Ovary (tissue), 9 donors: Measurements from ENCODE around the gene GRB7. TPM values are rescaled to one million over a fixed set of nuclear protein-coding genes. Genes with fewer than 3 reads are reported as not detected.
A peak's percentile ranks its signal among the peaks of the same experiment; 100 is the strongest.
"Not testable (repeated sequence)": the region's sequence is repeated elsewhere in the genome, so short reads cannot be mapped to it uniquely, and the experiment has no call there.

Experiments used
- DNase-seq, 5 donors: peaks; one replicate each; pipeline ENCODE4 v3.0.0-alpha.2; 2019 to 2020
- H3K27ac ChIP-seq, 2 donors: fragments of 200-600 bp; one replicate each; pipeline versions ENCODE4 v1.5.1 to v1.8.0; 2019 to 2022
- H3K27me3 ChIP-seq: fragments of 200-600 bp; one replicate; pipeline ENCODE4 v1.8.0; 2022
- H3K36me3 ChIP-seq: fragments of 200-600 bp; sonication (generic); one replicate; pipeline ENCODE4 v1.5.1; 2019
- H3K4me1 ChIP-seq: one replicate; pipeline ENCODE4 v1.8.1; 2013; ENCODE audit warnings: mild to moderate bottlenecking, moderate library complexity; ENCODE audit not compliant: insufficient read depth
- H3K4me3 ChIP-seq: fragments of 200-600 bp; sonication (generic); one replicate; pipeline ENCODE4 v1.5.1; 2017
- H3K9me3 ChIP-seq, 2 donors: fragments of 200-600 bp in 1 of 2; sonication (generic) in 1 of 2; one replicate each; pipeline versions ENCODE4 v1.5.1 to v1.8.1; 2013 to 2019; ENCODE audit warnings: mild to moderate bottlenecking in 1 of 2, moderate library complexity in 1 of 2
- EP300 ChIP-seq: sonication (generic); formaldehyde crosslinking; IDR thresholded peaks from one replicate; pipeline ENCODE4 v1.6.1; 2017; ENCODE audit warnings: antibody characterized with exemption
- POLR2A ChIP-seq: fragments of 450-650 bp; IDR thresholded peaks from one replicate; pipeline ENCODE4 v1.6.1; 2017; ENCODE audit warnings: antibody characterized with exemption, mild to moderate bottlenecking, moderate library complexity
- WGBS, 3 donors: extraction: QIAGEN DNeasy Blood & Tissue Kit in 1 of 3; methylation state at CpG; one replicate each; pipeline versions ENCODE4 v1.1.5 to v1.1.7; 2013 to 2017; 5-methylcytosine and 5-hydroxymethylcytosine counted together
- intact Hi-C, 4 donors: fragments of 100-400 bp; cut with DNase I; formaldehyde crosslinking; loops; one replicate each; pipeline versions ENCODE4 v1.11.0 to v1.15.1; 2022 to 2023
- polyA plus RNA-seq, 2 donors: library from polyadenylated mRNA; stranded (reverse); fragments of 200-250 nt in 1 of 2; fragments of 350-450 nt in 1 of 2; fragmentation: Illumina TruSeq in 1 of 2; extraction: RNeasy Lipid Tissue Mini Kit (QIAGEN cat#74804) in 1 of 2; gene quantifications; one replicate each; pipeline ENCODE4 v1.2.3, GENCODE V29; 2013 to 2014
- total RNA-seq, 7 donors: library from RNA; depleted of rRNA in 2 of 7; stranded (reverse); fragments of >200 nt in 2 of 7; fragmentation: NEBNext Ultra II Directional in 3 of 7; extraction: Animal tissue kit (Norgen Biotek cat#: 25700) in 3 of 7; gene quantifications; one replicate each; pipeline versions ENCODE4 v1.1.0 to v1.2.4, GENCODE V29; 2016 to 2023
- TF ChIP-seq, protein P1 (sequence below), 3 donors: fragments of 450-650 bp in 2 of 3; fragments of 200-600 bp in 1 of 3; IDR thresholded peaks; one replicate each; pipeline versions ENCODE4 v1.5.1 to v1.8.0; 2016 to 2022; ENCODE audit warnings: antibody characterized with exemption in 3 of 3, mild to moderate bottlenecking in 1 of 3
- donor health status: DM: no; HTN: no; CAD: no; lungs with moderate emphysema.
- donor health status: DM: no; HTN: no; CAD: no.
- donor health status: Bipolar disorder and iron deficiency.
- donor health status: DM: yes; HTN: yes; CAD: no.
- donor health status: DM: no; HTN: no; CAD: no.
- donor health status: DM: yes; HTN: yes; CAD: no.

Gene GRB7
- total and polyA plus RNA-seq, 9 donors = 0.23 to 63.0 (median 2.1) TPM

DNA sequence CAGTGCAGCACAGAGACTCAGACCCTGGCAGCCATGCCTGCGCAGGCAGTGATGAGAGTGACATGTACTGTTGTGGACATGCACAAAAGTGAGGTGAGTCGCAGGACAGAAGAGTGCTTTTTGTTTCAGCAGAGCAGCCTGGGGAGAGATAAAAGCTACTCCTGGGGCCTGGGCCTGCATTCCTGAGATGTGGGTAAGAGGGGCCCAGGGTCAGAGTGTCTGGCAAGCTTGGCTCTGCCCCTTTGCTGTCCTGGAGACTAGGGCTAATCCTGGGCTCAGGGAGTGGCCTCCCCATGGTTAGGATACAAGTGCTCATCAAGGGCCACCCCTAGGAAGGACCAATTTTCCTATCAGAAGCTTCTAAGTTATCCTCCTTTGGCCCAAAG lies 42.7 kb upstream of the GRB7 start:
- Histone ChIP-seq H3K4me3 (no peak overlapping the region), H3K4me1 (peaks cover 1% of the 10 kb centered on the region), H3K36me3 (no peaks in the 10 kb centered on the region), H3K9me3 (no peaks in the 10 kb centered on the region), H3K27ac (no peak overlapping the region), H3K27me3 (no peaks in the 10 kb centered on the region)
- no peak for TF ChIP-seq EP300
- TF ChIP-seq POLR2A = no peak
- TF ChIP-seq, protein P1, sequence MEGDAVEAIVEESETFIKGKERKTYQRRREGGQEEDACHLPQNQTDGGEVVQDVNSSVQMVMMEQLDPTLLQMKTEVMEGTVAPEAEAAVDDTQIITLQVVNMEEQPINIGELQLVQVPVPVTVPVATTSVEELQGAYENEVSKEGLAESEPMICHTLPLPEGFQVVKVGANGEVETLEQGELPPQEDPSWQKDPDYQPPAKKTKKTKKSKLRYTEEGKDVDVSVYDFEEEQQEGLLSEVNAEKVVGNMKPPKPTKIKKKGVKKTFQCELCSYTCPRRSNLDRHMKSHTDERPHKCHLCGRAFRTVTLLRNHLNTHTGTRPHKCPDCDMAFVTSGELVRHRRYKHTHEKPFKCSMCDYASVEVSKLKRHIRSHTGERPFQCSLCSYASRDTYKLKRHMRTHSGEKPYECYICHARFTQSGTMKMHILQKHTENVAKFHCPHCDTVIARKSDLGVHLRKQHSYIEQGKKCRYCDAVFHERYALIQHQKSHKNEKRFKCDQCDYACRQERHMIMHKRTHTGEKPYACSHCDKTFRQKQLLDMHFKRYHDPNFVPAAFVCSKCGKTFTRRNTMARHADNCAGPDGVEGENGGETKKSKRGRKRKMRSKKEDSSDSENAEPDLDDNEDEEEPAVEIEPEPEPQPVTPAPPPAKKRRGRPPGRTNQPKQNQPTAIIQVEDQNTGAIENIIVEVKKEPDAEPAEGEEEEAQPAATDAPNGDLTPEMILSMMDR (IDR thresholded peaks at IDR 0.05) = no peak
- 88 to 92% (median 91%) methylated on average over 2 of the region's 2 CpGs for WGBS, 3 donors
- DNase-seq = no peak
- intact Hi-C loops = no loop called here

DNA sequence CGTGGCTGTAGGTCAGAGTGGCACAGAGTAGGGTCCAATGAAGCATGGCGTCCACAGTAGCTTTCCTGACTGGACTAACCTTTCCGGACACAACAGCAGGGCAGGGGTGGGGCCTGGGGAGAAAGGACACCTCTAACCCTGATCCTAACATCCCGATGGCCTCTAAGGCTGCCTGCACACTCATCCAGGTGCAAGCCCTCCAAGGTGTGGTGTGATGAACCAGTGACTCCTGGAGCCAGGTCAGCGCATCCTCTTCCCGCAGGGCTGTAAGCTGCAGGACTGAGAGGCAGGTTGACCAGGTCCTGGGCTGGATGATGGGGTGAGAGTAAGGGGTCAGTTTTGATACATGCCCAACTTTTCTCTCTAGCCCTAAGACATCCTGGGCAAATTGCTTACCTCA lies 41.0 kb upstream of the GRB7 start:
- 61 to 76% (median 69%) methylated on average over 6 of the region's 6 CpGs for WGBS, 3 donors
- intact Hi-C loops = no loop called here
- no peak overlapping the region for H3K27ac ChIP-seq

GRCh38 chr17:39697961-39698360 lies 39.8 kb upstream of the GRB7 start:
- Histone ChIP-seq H3K4me3 (no peak overlapping the region), H3K36me3 (no peaks in the 10 kb centered on the region), H3K27me3 (no peaks in the 10 kb centered on the region), H3K27ac (no peak overlapping the region), H3K9me3 (no peaks in the 10 kb centered on the region), H3K4me1 (peaks cover 7% of the 10 kb centered on the region)
- DNase-seq = no peak
- WGBS, 3 donors = 91 to 95% (median 93%) methylated on average over 5 of the region's 5 CpGs
- intact Hi-C loops = no loop called here
- TF ChIP-seq, protein P1 (IDR thresholded peaks at IDR 0.05) = no peak
- TF ChIP-seq POLR2A = no peak
- TF ChIP-seq EP300 = no peak

More for the DNA sequence above, 41.0 kb upstream of the GRB7 start:
- TF ChIP-seq POLR2A (no peak), EP300 (no peak)
- TF ChIP-seq, protein P1 (IDR thresholded peaks at IDR 0.05) = no peak
- Histone ChIP-seq H3K9me3 (no peaks in the 10 kb centered on the region), H3K36me3 (no peaks in the 10 kb centered on the region), H3K4me3 (no peak overlapping the region), H3K4me1 (peaks cover 7% of the 10 kb centered on the region), H3K27me3 (no peaks in the 10 kb centered on the region)
- no peak for DNase-seq

GRCh38 chr17:39699157-39699817 lies 38.5 kb upstream of the GRB7 start:
- H3K36me3 ChIP-seq, H3K9me3 ChIP-seq, H3K4me1 ChIP-seq, DNase-seq, intact Hi-C loops, H3K27me3 ChIP-seq: not testable (repeated sequence)
- Histone ChIP-seq H3K27ac (peak overlapping the region in 1 of 2 donors; percentile 45), H3K4me3 (peak overlapping the region; percentile 70)
- WGBS, 3 donors = 45 to 49% (median 46%) methylated on average over 11 of the region's 11 CpGs

DNA sequence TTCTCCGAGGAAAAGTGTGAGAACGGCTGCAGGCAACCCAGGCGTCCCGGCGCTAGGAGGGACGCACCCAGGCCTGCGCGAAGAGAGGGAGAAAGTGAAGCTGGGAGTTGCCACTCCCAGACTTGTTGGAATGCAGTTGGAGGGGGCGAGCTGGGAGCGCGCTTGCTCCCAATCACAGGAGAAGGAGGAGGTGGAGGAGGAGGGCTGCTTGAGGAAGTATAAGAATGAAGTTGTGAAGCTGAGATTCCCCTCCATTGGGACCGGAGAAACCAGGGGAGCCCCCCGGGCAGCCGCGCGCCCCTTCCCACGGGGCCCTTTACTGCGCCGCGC lies 38.0 kb upstream of the GRB7 start, which contains the start of gene ERBB2:
Gene ERBB2, plus strand, starts transcription at position 247 of the 330 bp plus-strand sequence. CDS start 175 bp downstream, outside the sequence.
- no peaks in the 10 kb centered on the region for H3K9me3 ChIP-seq
- H3K27ac ChIP-seq = peak within 1 kb of the TSS; percentile 45 to 53
- intact Hi-C loops = no loop called here
- DNase-seq = peak; percentile 62 to 75 (median 74)
- H3K36me3 ChIP-seq = no peaks in the 10 kb centered on the region
- no peaks in the 10 kb centered on the region for H3K27me3 ChIP-seq
- H3K4me1 ChIP-seq = peaks cover 9% of the 10 kb centered on the region
- WGBS, 3 donors = 0 to 1% (median 0%) methylated on average over 20 of the region's 20 CpGs
- TF ChIP-seq EP300 = no peak
- TF ChIP-seq POLR2A = peak; percentile 27
- TF ChIP-seq, protein P1 (IDR thresholded peaks at IDR 0.05) = no peak
- peak within 1 kb of the TSS; percentile 70 for H3K4me3 ChIP-seq
